Glomerular visceral epithelial cell (primary cell): Measurements from ENCODE around the gene MARK1.

Experiments
- DNase-seq: peaks from one replicate; pipeline ENCODE4 v3.0.0-alpha.2; 2016; ENCODE audit errors: extremely low spot score

Gene MARK1

DNA sequence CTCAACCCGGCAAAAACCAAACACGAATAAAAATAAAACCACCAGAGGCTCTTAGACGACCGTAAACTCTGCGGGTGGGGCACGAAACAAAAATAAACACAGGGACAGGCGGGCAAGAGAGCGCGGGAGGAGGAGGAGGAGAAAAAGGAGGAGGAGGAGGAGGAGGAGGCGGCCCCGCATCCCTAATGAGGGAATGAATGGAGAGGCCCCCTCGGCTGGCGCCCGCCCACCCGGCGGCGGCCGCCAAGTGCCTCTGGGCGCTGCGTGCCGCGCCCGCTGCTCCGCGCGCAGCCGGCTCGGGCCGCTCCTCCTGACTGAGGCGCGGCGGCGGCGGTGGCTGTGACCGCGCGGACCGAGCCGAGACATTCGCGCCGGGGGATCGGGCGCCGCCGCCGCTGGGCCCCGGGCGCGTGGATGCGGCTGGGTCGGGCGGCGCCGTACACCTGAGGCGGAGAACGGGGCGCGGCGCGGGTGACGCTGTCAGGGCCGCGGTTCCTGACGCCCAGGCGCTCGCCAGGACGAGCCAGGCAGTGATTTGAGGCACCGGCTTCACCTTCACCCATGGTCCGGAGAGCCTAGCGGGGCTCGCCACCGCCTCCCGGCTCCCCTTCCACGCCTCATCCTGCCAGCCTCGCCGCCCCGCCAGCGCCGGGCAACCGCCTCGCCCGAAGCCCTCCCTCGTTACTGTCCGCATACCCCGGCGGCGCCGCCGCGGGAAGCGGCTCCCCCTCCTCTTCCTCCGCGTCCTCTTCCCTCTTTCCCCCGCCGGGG, at the start of gene MARK1:
Gene MARK1, plus strand, starts transcription at position 229 of the 771 bp plus-strand sequence. CDS start 687 bp downstream, outside the sequence.
- peak; percentile 59 for DNase-seq

DNA sequence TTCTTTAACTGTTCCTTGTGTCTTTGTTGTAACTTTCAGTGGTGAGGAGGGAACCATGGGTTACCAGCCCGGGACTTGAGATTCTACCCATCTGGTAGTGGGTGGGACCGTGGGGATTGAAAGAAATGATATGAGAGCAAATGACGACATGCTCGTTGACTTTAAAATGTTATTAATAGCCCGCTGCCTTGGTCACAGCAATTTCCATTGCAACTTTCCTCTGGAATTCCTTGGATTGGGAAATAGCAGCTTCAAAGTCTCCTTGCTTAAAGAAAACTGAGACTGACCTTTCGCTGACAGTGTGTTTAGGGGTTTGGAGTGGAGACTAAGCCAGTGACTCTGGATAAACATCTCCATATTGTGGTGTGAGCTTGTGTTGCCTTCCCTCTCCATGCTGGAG, 44.2 kb upstream of the MARK1 start:
- DNase-seq: no peak

DNA sequence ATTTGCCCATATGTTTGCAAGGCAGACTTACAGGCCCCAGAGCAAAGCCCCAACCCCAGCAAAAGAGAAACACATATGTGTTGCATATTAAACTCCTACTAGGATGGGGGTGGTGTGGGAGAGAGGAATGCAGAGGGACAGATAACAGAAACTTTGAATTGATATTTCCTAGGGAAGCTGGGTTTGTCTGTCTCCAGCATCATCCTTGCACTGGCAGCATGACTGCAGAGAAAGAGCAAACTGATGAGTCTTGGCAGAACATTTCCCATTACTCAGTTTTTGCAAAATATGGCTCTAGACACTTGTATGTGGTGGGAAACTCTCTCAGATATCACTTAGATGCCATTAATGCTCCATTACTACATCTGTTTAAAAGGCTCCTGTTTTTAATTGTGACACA, 43.8 kb upstream of the MARK1 start:
- DNase-seq: no peak

DNA sequence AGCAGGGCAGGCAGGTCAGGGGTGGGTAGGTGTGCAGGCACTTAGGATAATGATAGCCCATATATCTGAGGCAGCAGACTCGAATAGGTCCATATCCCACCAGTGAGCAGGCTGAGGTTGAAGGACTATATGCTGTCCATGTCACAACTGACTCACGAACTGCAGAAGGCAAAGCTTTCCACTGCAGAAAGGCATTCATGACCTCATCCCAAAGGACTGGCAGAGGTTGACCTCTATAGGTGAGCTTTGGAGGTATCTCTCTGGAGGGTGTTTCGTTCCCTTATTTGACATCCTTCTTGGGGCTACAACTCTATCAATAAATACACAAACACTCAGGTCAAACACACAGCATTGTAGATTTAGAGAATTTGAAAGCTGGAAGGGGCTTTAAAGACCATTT, 42.8 kb upstream of the MARK1 start:
- DNase-seq: no peak

DNA sequence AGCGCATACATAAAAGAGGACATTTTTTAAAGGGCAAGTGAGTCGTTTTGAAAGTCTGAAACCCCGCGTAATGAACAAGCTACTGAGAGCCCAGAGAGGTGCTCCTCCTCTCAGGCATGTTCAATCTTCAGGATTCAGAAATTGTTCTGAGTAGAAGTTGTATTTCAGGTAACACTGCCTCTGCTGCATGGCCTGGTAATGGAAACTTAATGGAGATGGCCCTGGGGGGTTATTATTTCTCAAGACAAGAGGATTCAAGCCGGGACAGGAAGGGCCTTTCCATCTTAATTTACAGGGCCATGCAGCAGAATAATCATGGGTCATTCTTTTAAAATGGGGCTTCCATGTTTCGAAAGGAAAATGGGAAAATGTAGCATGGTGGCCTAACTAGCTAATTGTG, 42.1 kb upstream of the MARK1 start:
- no peak for DNase-seq

DNA sequence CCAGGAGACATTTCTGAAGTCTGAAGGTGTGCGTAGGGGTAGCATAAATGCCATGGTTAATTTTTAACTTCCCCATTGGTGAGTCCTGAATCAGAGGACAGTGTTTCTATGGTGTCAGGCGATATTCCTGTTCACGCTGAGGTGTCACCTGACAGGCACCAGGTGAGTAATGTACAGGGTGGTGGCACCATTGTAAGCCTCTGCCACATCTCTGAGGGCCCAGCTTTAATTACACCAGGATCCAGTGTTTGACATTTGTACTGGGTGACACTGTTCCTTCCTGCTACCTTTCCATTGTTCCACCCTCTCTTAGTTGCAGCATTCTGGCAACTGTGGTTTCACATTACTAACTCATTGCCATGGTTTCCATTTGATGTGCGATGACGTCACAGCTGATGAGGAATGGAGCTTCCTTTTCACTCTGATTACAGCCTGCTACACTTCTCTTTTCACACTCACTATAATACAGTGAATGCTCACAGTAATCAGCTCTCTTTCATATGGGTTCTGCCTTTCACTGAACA, 40.6 kb upstream of the MARK1 start:
- peak; percentile 54 for DNase-seq

DNA sequence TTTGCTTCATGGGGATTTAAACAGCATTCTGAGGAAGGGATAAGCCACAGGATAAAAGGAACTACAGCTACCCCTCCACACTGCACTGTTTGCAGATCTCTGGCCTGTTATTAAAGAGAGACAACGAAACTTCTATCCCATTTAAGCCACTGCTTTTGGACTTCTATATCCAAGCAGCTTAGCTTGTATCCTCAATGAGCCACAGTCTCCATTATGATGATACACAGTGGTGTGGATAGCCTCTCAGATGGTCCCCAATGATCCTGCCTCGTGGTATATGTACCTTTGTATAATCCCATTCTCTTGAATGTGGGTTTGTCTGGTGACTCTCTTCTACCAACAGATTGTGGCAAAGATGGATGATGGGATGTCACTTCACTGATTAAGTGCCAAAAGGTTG, 36.0 kb upstream of the MARK1 start:
- DNase-seq: no peak

DNA sequence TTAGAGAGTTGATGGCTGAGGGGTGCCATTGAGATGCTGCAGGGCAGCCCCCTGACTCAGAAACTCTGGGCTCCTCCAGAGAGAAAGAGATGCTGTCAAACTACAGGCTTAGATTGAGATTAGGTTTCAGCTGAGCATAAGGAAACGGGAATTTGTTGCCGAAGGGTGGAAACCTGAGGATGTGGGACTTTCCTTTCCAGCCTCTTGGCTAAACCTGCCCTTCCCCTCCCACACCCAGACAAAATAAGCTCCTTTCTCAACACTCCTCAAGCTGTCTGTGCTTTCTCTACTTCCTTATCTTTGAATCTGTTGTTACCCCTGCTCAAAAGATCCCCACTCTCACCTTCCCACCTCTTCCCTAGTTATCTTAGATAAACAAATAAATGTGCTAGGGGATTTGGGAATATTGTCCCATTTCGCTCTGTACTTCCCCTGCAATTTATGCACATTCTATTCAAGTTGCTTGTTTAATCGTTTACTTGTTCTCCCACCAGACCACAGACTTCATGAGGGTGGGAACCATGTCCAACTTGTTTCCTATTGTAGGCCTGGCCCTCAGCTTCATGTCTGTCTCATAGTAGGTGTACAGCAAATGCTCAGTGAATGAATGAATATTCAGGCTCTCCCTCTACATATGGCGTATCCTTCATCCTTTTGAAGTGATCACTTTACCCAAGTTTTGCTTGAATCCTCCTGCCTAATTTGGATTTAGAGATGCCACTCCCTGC, 30.6 kb upstream of the MARK1 start:
- no peak for DNase-seq

DNA sequence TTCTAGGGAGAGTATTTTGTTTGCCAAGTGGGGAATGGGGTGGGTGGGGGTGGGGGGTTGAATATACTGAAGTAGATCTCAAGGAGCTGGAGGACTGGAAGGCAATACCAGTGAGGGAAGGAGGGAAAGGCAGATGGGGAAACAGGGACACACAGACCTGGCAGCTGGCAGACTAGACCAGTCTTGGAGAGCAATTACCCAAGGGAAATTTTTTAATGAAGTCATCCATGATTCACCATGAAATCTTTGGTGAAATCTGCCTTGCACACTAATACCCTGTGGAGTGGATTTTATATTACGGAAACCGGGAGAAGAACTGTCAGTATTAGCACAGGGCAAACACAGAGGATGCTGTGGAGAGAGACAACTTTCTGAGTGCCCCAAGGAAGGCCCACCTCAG, 29.7 kb upstream of the MARK1 start:
- DNase-seq: peak; percentile 2

DNA sequence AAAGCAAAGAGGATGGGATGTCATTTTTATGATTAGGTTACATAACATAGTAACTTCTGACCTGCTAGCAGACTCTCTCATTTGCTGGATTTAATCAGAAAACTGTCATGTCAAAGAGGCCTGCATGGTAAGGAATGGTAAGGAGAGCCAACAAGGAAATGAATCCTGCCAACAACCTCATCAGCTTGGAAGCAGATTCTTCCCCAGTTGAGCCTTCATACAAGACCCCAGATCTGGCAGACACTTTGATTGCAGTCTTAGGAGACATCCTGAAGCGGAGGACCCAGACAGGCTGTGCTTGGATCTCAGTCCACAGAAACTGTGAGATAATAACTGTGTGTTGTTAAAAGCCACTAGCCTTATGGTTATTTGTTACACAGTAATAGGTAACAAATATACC, 27.6 kb upstream of the MARK1 start:
- DNase-seq: no peak

DNA sequence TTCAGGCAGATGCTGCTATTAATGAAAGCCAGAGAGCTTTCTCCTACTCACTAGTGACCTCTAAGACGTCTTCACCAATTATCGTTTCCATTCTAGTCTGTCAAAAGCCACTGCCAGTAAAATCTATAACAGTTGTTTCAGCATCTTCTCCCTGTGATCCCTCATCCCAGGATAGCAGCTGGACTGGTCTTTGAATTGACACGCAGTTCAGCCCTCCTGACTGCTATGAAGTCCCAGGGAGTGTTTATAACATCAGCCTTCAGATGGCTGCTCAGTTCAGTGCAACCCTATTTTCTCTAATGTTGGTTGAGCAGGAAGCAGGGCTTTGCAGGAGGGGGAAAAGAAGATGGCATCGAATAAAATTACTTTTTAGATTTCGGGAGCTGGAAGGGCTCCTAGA, 23.6 kb upstream of the MARK1 start:
- DNase-seq: no peak

DNA sequence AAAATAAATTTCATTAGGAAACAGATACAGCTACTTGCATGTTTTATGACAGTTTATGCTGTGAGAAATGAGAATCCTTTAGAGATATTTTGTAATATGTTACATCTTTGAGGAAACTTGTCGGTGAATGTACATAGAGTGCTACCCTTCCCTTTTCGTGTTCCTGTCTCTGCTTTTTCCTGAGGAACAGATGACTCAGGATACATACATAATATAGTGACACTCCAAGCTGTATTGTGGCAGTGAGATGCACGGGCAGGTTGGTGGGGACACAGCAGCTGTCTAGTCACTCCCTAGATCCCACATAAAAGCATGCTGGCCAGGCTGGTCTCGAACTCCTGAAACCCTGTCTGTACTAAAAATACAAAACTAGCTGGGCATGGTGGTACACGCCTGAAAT, 20.9 kb upstream of the MARK1 start:
- DNase-seq: no peak

DNA sequence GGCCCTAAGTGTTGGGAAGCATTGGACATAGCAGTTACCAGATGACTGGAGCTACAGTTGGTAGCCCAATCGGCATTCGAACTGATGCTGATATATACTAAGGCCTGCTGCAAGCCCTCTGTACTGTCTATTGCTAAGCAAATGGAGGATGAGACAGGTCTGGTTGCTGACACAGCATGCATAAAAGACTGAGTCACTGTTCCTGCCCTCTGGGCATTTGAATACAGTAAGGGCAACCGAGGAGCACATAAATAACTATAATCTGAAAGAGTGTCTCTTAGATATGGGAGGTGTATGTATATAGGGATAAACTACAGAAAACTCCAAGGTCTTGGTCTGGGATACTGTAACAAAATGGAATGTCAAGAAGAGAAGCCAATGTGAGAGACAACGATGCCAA, 16.8 kb upstream of the MARK1 start:
- no peak for DNase-seq

DNA sequence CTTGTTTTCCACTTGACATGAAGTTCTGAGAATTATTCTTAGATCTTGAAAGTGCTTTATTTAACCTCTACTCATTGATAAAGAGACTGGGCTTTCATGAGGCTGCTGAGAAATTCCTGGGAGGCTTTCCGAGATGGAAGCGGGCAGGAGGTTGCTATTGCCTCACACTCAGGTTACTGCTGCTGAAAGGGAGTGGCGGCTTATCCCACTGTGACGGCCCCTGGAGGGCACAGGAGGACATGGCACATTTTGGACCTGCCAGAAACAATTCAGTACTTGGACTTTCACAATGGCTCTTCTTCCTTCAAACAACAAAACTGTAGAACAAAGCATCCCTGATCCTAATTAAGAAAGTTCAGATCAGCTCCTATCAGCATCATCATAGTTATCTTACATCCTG, 16.2 kb upstream of the MARK1 start:
- peak; percentile 8 for DNase-seq

DNA sequence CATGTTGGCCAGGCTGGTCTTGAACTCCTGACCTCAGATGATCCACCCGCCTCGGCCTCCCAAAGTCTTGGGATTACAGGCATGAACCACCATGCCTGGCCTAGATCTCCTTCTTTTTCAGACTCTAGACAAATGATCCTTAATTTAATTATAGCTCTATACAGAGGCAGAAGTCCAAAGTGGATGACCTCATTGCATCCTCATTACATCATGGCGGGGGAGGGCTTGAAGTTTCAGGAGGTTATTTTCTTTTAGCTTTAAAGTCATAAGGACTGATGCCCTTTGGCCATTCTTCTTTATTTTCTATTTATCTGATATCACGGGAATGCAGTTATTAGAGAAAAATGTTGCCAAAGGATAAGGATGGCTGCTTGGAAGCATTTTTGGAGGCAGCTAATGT, 14.1 kb upstream of the MARK1 start:
- DNase-seq: no peak

DNA sequence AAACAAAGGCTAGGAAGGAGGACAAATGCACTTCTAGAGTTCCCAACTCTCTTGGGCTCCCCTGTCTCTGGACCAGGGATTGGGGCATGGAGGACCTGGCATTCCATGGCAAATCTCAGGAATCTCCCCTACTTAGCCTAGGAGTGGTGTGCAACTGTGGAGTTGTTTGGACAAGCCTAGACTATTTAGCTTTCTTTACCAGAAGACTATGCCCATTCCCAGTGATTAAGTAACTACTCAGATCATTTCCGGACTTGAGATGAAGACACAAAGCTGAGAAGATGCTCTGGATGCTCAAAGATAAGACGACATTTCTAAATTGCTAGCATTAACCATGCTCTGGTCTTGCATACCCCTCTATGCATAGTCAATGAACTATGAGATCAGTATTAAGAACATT, 13.7 kb upstream of the MARK1 start:
- no peak for DNase-seq

DNA sequence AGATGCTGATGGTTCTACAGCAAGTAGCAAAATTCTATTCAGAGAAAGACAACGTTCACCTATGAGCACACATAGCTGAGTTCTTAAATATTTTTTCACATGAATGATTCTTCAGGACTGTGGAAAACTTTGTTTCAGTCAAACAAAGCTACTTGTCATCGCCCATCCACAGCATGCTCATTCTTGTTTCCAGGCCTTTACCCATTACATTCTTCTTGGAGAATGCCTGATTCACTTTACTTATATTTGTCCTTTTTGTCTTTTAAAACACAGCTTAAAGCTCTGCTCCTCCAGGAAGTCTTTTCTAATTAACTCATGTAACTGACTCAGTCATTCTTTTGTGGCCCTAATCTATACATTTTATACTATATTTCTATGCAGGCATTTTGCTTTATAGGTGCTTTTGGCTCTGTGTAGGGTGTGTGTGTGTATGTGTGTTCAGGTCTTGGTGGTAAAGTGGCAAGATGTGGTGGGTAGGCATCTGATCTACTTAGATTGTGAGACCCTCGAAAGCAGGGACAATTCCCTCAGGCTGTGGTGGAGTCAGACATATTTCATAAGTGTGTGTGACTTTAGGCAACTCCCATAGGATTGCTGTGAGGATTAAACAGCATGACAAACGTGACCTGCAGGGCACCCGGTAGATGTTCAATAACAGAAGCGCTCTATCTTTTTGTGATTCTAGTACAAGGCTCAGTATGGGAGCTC, 11.8 kb upstream of the MARK1 start:
- no peak for DNase-seq

DNA sequence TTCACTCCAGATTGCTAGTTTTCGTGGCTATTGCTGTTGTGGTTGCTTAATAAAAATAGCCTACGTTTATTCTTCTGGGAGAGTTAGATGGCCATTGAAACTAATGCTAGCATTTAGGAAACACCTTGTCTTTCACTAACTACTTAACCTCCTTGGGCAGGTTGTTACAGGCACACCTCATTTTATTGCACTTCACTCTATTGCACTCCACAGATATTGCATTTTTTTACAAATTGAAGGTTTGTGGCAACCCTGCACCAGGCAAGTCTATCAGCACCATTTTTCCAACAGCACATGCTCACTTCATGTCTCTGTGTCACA, 11.3 kb upstream of the MARK1 start:
- no peak for DNase-seq

DNA sequence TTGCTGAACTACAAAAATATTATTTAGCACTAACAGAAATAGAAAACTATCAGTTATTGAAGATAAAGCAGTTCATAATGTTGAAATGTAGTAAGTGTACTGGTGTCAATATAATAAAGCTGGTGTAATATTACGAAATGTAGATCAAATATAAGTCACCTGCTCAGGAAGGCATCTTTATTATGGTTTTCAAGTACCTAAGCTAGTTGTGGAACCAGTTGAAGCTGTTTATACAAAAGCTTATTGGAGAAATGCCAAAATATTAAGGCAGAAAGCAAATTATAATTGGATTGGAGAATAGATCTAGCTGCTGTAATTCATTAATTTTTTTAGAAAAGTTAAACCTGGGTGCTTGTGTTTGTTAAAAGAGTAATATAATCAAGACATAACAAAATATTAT, 6.2 kb upstream of the MARK1 start:
- DNase-seq: no peak

DNA sequence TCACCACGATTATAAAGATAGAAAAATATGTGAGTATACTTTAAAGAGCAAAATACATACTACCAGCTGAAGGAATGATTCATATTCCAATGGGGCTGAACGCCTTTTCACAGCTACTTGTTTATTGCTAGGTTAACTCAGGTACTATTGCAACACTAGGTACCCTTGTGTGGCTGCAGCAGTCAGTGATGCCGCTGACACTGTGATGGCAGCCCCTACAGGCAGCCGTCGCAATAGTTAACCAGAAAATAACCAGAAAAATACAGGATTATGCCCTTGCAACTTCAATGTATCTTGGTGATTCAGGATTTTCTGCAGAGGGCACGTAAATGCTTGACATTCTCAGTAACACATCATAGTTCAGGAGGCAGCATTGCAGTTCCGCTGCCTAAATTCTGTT, 1.6 kb upstream of the MARK1 start:
- no peak for DNase-seq

DNA sequence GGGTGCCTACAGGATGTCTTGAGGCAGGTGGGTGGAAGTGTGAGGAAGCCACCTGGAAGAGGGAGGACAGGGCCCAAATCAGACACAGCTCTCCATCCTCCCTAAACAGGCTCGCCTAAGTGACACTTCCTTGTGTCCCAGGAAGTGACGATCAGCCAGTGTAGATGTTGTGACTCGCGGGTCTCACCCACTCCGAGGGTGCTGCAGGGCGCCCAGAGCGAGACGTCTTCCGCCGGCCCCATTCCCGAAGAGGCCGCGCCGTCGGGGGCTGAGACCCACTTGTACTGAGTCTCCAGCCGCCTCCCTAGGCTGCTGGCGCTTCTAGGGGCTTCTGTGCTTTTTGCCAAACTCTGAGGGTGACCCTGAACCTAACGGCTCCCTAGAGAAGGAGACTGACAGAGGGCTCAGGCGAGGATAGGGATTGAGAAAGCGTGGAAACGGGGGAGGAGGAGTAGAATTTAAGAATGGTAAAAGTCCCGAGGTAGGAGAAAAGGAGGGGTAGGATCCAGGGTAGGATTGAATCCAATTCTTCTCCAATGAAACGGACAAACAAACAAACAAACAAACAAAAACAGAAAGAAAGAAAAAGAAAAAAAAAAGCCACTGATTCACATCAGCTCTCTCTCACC, 543 bp upstream of the MARK1 start:
- no peak for DNase-seq
